Transverse colon (tissue), 4 donors: ENCODE data around the gene RAB11FIP3.

Experiments
- CTCF ChIP-seq, 5 experiments: fragments of 200-600 bp in 3 of 5; fragments of 450-650 bp in 2 of 5; sonication (generic) in 3 of 5; IDR thresholded peaks; 1 replicate in 2 of 5; 2 replicates in 3 of 5; pipeline ENCODE4 v1.5.1; 2016 to 2017; ENCODE audit warnings: antibody characterized with exemption in 5 of 5, inconsistent platforms in 3 of 5, mild to moderate bottlenecking in 2 of 5, moderate library complexity in 1 of 5
- EP300 ChIP-seq: sonication (generic); formaldehyde crosslinking; IDR thresholded peaks from one replicate; pipeline ENCODE4 v1.6.1; 2017; ENCODE audit warnings: antibody characterized with exemption, low read depth
- POLR2A ChIP-seq: fragments of 450-650 bp; IDR thresholded peaks from one replicate; pipeline ENCODE4 v1.6.1; 2016; ENCODE audit warnings: antibody characterized with exemption, mild to moderate bottlenecking, moderate library complexity
- POLR2AphosphoS5 ChIP-seq, 3 donors: sonication (generic); formaldehyde crosslinking; IDR thresholded peaks; one replicate each; pipeline ENCODE4 v1.6.1; 2016; ENCODE audit warnings: antibody characterized with exemption in 3 of 3

- TF ChIP-seq POLR2A = peak; percentile 38
- TF ChIP-seq POLR2AphosphoS5 (IDR thresholded peaks at IDR 0.05) = peak; percentile 55 to 68 (median 64)
- no peak for TF ChIP-seq CTCF (IDR thresholded peaks at IDR 0.05)
- TF ChIP-seq EP300 = no peak
Observed at GRCh38 chr16:381789-382717, 43.4 kb upstream of the RAB11FIP3 start, which contains the start of gene PGAP6.
